RWPE1 (cell line): ENCODE results near the gene PSMC3IP.

Experiments
- CTCF ChIA-PET: fragments of 350-600 bp; sonication (Branson Sonifier 250); formaldehyde crosslinking; extraction: SDS; loops from one replicate; lab custom pipeline; 2021; lab: Yijun Ruan, JAX
- POLR2A ChIA-PET: fragments of 400-600 bp; formaldehyde crosslinking; extraction: SDS; loops from one replicate; lab custom pipeline; 2020; ENCODE audit warnings: antibody characterized with exemption; ENCODE audit not compliant: low non-redundant PET; lab: Yijun Ruan, JAX
- DNase-seq: peaks from one replicate; pipeline ENCODE4 v3.0.0; 2012; ENCODE audit warnings: low spot score
- H3K27ac ChIP-seq: fragments of 450-650 bp; 2 replicates; pipeline ENCODE4 v1.5.1; 2017
- CTCF ChIP-seq: fragments of 450-650 bp; conservative IDR thresholded peaks from 2 replicates; pipeline ENCODE4 v1.5.1; 2017; ENCODE audit warnings: low read depth, mild to moderate bottlenecking

Gene PSMC3IP

DNA sequence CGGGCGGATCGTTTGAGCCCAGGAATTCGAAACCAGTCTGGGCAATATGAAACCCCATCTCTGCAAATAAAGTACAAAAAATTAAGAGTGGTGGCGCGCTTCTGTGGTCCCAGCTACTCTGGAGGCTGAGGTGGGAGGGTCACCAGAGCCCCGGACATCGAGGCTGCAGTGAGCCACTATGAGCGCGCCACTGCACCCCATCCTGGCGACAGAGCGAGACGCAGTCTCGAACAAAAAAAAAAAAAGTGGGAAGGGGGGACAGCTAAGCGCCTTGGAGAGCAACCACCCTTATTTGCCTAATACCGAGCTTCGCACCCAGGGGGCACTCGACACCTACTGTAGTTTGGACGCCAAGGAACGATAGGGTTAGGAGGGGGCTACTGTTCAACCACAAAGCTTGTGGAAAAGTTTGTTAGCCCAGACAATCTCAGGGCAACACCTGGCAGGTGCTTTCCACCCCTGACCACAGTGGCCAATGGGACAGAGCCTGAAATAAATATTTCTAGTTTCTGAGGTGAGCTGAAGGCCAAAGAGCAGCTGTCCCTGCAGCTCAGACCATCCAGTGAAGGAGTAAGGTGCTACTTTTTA is 847 bp upstream of the PSMC3IP start:
- ChIA-PET CTCF (interaction anchor here (0.6 to 1.8 kb wide), 27 partner anchors 8 to 740 kb away, joined by 3 to 37 read pairs (median 5); partner anchors contain the start of genes CNTD1, COA3, PLEKHH3 and RAMP2), POLR2A (interaction anchor here (0.6 to 1.5 kb wide), 6 partner anchors 26 to 420 kb away, joined by 3 to 8 read pairs (median 4); partner anchors contain the start of genes RETREG3, RPL27 and TUBG1)
- peak overlapping the region; percentile 92 for H3K27ac ChIP-seq
- DNase-seq, result peak; percentile 83
- peak; percentile 81 for TF ChIP-seq CTCF

DNA sequence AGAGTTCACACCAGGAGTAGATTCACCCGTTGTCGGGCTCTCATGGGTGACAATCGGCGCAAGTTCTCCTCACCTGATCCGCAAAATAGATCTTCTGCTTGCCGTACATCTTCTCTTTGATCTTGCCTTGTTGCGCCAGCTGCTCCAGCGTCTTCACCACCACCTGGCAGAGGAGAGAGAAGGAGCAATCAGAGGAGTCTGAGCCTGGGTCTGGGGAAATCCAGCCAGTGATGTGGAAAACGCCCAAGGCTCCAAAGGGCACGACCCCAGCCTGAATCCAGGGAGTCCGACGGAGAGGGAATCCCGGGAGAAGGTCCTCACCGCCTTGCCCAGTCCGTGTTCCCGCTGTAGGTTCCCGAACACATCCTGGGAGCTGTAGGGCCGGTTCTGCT is 393 bp downstream of the PSMC3IP start:
- no peak for DNase-seq
- TF ChIP-seq CTCF, result no peak
- POLR2A ChIA-PET, result interaction anchor here (1.0 kb wide), 1 partner anchor 107 kb away, joined by 3 read pairs; no protein-coding TSS in a partner anchor
- CTCF ChIA-PET, result interaction anchor here (0.5 to 1.7 kb wide), 7 partner anchors 15 to 106 kb away, joined by 3 to 12 read pairs (median 4); partner anchors contain the start of gene TUBG2
- peak overlapping the region; percentile 92 for H3K27ac ChIP-seq

DNA sequence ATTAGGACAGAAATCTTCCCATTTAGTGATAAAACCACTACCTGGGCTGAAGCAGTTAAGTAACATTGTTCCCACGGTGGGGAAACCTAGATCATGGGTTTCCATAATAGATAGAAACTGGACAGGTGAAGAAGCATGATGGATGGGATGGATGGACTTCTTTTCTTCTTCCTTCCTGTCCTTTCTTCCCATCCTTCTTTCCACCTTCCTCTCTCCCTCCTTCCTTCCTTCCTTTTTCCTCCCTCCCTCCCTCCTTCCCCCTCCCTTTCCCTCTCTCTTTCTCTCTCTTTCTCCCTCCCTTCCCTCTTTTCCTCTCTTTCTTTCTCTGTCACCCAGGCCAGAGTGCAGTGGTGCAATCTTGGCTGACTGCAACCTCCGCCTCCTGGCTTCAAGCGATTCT is 3.1 kb downstream of the PSMC3IP start:
- H3K27ac ChIP-seq, result peak overlapping the region; percentile 52
- TF ChIP-seq CTCF, result no peak
- DNase-seq, result no peak
- ChIA-PET CTCF (no interaction called here), POLR2A (no interaction called here)

DNA sequence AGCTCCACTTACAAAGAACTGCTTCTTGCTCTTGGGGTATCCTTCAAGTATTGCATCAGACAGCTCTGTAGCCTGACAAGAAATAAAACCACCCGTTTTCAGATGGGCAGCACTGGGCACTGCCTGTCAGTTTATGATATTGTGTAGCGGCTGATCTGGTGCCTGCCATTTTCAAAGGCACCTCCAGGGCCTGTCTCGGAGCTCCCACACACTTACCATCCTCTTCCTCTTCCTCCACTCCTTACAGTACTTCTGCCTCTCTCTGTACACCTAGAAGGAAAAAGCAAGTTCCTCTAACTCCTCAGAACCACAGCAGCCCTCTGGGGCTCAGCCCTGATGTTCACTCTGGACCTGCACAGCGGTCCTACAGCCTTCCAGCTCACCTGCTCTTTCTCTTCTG is 4.4 kb downstream of the PSMC3IP start:
- no peak for TF ChIP-seq CTCF
- no peak for DNase-seq
- peak overlapping the region; percentile 53 for H3K27ac ChIP-seq
- POLR2A ChIA-PET, result no interaction called here
- CTCF ChIA-PET, result interaction anchor here (0.5 to 0.8 kb wide), 2 partner anchors 36 to 252 kb away, joined by 4 to 5 read pairs; no protein-coding TSS in a partner anchor

GRCh38 chr17:42571435-42572225 is 5.9 kb downstream of the PSMC3IP start:
- peak overlapping the region; percentile 89 for H3K27ac ChIP-seq
- ChIA-PET POLR2A (no interaction called here), CTCF (no interaction called here)
- TF ChIP-seq CTCF, result no peak
- DNase-seq, result no peak

- POLR2A ChIA-PET, result no interaction called here
- CTCF ChIA-PET, result interaction anchor here (0.6 kb wide), 1 partner anchor 33 kb away, joined by 3 read pairs; the partner anchor contains the start of gene NAGLU
- DNase-seq, result no peak
- H3K27ac ChIP-seq, result peak overlapping the region; percentile 89
- TF ChIP-seq CTCF, result no peak
These were observed 9.0 kb downstream of the PSMC3IP start for GRCh38 chr17:42568341-42569111.
